ENCODE results near the gene PTPRN2. TPM values are rescaled to one million over a fixed set of nuclear protein-coding genes. Genes with fewer than 3 reads are reported as not detected.
A peak's percentile ranks its signal among the peaks of the same experiment; 100 is the strongest.

PTPRN2 gene
- polyA plus RNA-seq, 4 donors = 1.6 to 11.7 (median 4.0) TPM

DNA sequence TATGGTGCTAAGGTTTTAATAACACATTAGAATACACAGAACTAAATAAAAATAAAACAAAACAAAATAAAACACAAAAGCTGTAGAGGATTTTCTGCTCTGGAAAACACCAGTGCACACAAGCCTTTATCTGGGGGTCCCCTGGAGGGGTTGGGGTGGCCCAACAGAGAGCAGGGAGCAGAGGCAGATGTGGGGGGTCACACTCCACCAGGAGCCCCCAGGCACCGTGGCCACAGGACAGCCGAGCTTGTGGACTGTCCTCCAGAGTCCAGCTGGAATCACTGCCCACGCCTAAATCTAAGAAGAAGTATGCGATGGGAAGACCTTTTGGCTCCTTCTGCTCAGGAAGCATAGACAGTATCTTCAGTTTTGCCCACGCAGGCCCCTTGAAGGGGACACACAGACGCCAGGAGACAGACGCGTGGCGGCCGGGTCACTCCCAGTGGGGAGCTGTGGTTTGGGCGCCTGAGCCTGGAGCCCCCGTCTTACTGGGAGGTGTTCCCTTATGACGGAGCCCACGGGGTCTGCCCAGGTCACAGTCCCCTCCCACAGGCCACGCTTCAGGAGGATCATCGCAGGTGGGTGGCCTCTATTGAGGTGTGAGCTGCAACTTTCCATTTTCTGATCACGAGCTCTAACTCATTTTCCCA lies 595.0 kb downstream of the PTPRN2 start:
- H3K27me3 ChIP-seq (ENCODE audit: control insufficient read depth in 3 of 3, insufficient read depth in 3 of 3, low read length in 3 of 3) = peaks cover 0 to 4% (median 0%) of the 10 kb centered on the region in 3 donors
- 88 to 89% (median 88%) methylated on average over 17 of the region's 17 CpGs for WGBS, 3 donors
- no peak overlapping the region for H3K27ac ChIP-seq (ENCODE audit: low read depth in 1 of 3, low read length in 2 of 3)
- H3K9me3 ChIP-seq (ENCODE audit: control insufficient read depth in 2 of 2, insufficient read depth in 1 of 2, low read depth in 1 of 2, low read length in 1 of 2) = no peaks in the 10 kb centered on the region
- no peak for DNase-seq
- no peak for FAIRE-seq
- no peaks in the 10 kb centered on the region for H3K36me3 ChIP-seq (ENCODE audit: control insufficient read depth in 3 of 3, insufficient read depth in 2 of 3, low read depth in 1 of 3, low read length in 3 of 3)
- no peak overlapping the region for H3K4me3 ChIP-seq (ENCODE audit: low read depth in 1 of 3, low read length in 3 of 3)
- H3K4me1 ChIP-seq (ENCODE audit: control insufficient read depth in 3 of 3, insufficient read depth in 2 of 3, low read depth in 1 of 3, low read length in 2 of 3) = no peaks in the 10 kb centered on the region

DNA sequence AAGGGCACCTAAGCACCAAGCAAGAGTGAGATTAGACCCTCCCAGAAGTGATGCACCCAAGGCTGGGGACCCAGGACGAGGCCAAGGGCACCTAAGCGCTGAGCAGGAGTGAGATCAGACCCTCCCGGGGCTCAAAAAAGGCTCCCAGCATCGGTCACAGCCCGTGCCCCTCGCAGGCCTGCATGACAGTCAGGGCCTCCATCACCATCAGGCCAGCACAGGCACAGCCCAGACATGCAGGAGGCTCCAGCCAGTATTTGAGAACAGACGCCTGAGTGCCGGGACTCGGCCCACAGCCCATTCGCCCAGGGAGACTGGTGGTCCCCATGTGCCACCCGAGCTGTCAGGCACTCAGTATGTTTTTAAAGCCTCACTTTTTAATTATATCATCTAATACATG lies 595.9 kb downstream of the PTPRN2 start:
- Histone ChIP-seq H3K4me1 (ENCODE audit: control insufficient read depth in 3 of 3, insufficient read depth in 2 of 3, low read depth in 1 of 3, low read length in 2 of 3) (no peaks in the 10 kb centered on the region), H3K27me3 (ENCODE audit: control insufficient read depth in 3 of 3, insufficient read depth in 3 of 3, low read length in 3 of 3) (peaks cover 0 to 4% (median 0%) of the 10 kb centered on the region in 3 donors), H3K36me3 (ENCODE audit: control insufficient read depth in 3 of 3, insufficient read depth in 2 of 3, low read depth in 1 of 3, low read length in 3 of 3) (no peaks in the 10 kb centered on the region), H3K27ac (ENCODE audit: low read depth in 1 of 3, low read length in 2 of 3) (no peak overlapping the region), H3K4me3 (ENCODE audit: low read depth in 1 of 3, low read length in 3 of 3) (no peak overlapping the region), H3K9me3 (ENCODE audit: control insufficient read depth in 2 of 2, insufficient read depth in 1 of 2, low read depth in 1 of 2, low read length in 1 of 2) (no peaks in the 10 kb centered on the region)
- DNase-seq (no peak), FAIRE-seq (no peak)
- WGBS, 3 donors = 83 to 88% (median 83%) methylated on average over 11 of the region's 11 CpGs

DNA sequence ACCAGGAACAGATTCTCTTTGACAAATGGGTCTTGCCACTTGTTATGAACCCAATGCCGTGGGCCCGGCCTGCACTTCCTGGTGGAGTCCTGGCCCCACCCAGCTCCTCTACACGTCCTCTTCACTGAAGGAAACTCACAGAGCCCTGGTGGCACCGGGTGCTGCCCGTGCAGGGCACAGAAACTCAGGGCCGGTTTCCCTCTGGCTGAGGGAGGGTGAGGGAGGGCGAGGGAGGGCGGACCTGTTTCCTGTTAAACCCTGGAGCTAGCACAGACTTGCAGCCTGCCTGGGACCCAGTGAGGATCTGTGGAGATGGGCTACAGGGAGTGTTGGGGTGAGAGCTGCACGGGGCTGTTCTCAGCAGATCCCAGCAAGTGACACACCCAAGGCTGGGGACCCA lies 596.3 kb downstream of the PTPRN2 start:
- no peaks in the 10 kb centered on the region for H3K4me1 ChIP-seq (ENCODE audit: control insufficient read depth in 3 of 3, insufficient read depth in 2 of 3, low read depth in 1 of 3, low read length in 2 of 3)

DNA sequence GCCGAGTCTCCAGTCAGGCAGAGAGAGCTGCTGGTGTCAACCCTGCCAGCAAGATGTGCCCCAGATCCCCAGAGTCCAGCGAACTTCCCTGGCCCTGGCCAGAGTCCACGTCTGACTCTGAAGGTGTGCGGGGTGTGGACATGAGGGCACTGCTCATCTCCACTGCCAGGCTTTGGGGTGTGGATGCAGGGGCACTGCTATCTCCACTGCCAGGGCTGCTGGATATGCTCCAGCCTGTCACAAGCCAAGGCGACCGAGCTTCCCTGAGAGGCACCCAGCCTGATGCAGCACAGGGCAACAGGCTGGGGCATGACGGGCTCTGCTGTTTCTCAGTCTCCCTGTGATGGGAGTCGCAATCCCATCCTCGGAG lies 596.8 kb downstream of the PTPRN2 start:
- WGBS, 3 donors = 43 to 70% (median 53%) methylated on average over 8 to 9 of the region's 9 CpGs
- DNase-seq (no peak), FAIRE-seq (no peak)
- H3K4me1 ChIP-seq (ENCODE audit: control insufficient read depth in 3 of 3, insufficient read depth in 2 of 3, low read depth in 1 of 3, low read length in 2 of 3) = no peaks in the 10 kb centered on the region
- no peaks in the 10 kb centered on the region for H3K9me3 ChIP-seq (ENCODE audit: control insufficient read depth in 2 of 2, insufficient read depth in 1 of 2, low read depth in 1 of 2, low read length in 1 of 2)
- H3K36me3 ChIP-seq (ENCODE audit: control insufficient read depth in 3 of 3, insufficient read depth in 2 of 3, low read depth in 1 of 3, low read length in 3 of 3) = no peaks in the 10 kb centered on the region
- no peak overlapping the region for H3K27ac ChIP-seq (ENCODE audit: low read depth in 1 of 3, low read length in 2 of 3)
- no peak overlapping the region for H3K4me3 ChIP-seq (ENCODE audit: low read depth in 1 of 3, low read length in 3 of 3)
- peaks cover 0 to 4% (median 0%) of the 10 kb centered on the region in 3 donors for H3K27me3 ChIP-seq (ENCODE audit: control insufficient read depth in 3 of 3, insufficient read depth in 3 of 3, low read length in 3 of 3)

More for the DNA sequence above, 596.3 kb downstream of the PTPRN2 start:
- no peaks in the 10 kb centered on the region for H3K9me3 ChIP-seq (ENCODE audit: control insufficient read depth in 2 of 2, insufficient read depth in 1 of 2, low read depth in 1 of 2, low read length in 1 of 2)
- DNase-seq = peak in 1 of 2 donors; percentile 19
- no peak for FAIRE-seq
- H3K36me3 ChIP-seq (ENCODE audit: control insufficient read depth in 3 of 3, insufficient read depth in 2 of 3, low read depth in 1 of 3, low read length in 3 of 3) = no peaks in the 10 kb centered on the region
- no peak overlapping the region for H3K27ac ChIP-seq (ENCODE audit: low read depth in 1 of 3, low read length in 2 of 3)
- peaks cover 0 to 4% (median 0%) of the 10 kb centered on the region in 3 donors for H3K27me3 ChIP-seq (ENCODE audit: control insufficient read depth in 3 of 3, insufficient read depth in 3 of 3, low read length in 3 of 3)
- H3K4me3 ChIP-seq (ENCODE audit: low read depth in 1 of 3, low read length in 3 of 3) = no peak overlapping the region
- 31 to 55% (median 31%) methylated on average over 9 of the region's 9 CpGs for WGBS, 3 donors

DNA sequence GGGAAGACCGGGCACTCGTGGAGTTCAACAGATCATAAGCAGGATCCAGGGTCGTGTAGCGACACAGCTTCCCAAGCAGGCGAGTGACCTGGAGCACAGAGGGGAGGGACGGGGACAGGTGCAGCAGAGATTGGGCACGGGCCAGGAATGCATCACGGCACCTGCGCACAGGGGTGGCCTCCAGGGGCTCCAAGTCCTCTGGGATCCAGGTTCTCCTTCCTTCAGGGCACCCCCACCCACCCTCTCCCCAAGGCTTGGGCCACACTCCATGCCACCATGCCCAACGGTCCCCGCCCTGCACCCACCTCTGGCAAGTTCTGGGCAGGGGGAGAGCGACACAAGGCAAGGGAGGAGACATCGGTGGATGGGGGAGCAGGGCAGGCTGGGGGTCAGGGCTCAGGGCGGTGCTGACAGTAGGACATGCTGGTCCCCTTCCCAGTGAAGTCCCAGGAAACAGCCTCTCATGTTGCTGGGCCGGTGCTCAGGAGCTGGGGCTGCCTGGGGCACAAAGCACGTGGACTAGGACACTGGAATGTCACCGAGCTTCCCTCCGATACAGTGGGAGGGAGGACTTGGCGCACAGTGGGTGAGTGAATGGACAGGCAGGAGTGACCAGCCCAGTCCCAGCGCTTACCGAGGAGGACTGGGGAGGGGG lies 597.3 kb downstream of the PTPRN2 start:
- no peak overlapping the region for H3K27ac ChIP-seq (ENCODE audit: low read depth in 1 of 3, low read length in 2 of 3)
- H3K4me1 ChIP-seq (ENCODE audit: control insufficient read depth in 3 of 3, insufficient read depth in 2 of 3, low read depth in 1 of 3, low read length in 2 of 3) = no peaks in the 10 kb centered on the region
- 59 to 77% (median 63%) methylated on average over 18 to 21 of the region's 21 CpGs for WGBS, 3 donors
- DNase-seq (no peak), FAIRE-seq (no peak)
- H3K27me3 ChIP-seq (ENCODE audit: control insufficient read depth in 3 of 3, insufficient read depth in 3 of 3, low read length in 3 of 3) = peaks cover 0 to 4% (median 0%) of the 10 kb centered on the region in 3 donors
- H3K4me3 ChIP-seq (ENCODE audit: low read depth in 1 of 3, low read length in 3 of 3) = no peak overlapping the region
- no peaks in the 10 kb centered on the region for H3K9me3 ChIP-seq (ENCODE audit: control insufficient read depth in 2 of 2, insufficient read depth in 1 of 2, low read depth in 1 of 2, low read length in 1 of 2)
- no peaks in the 10 kb centered on the region for H3K36me3 ChIP-seq (ENCODE audit: control insufficient read depth in 3 of 3, insufficient read depth in 2 of 3, low read depth in 1 of 3, low read length in 3 of 3)

DNA sequence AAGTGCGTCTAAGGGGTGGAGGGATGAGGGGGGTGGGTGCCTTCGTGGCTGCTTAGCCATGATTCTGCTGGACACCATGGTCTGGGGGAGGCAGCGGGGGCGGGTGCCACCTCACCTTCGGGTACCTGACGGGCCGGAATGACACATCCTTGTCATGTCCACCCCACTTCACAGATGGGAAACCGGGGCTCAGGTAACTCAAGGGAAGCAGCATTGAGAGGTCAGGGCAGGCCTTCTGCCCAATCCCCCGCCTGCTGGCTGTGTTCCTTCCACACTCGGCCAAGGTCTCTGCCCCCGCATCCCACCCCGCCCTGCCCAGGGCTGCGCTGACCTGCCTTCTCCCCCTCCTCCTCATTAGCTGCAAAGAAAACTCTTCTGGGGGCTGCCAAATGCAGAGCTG lies 598.0 kb downstream of the PTPRN2 start:
- H3K4me3 ChIP-seq (ENCODE audit: low read depth in 1 of 3, low read length in 3 of 3) = no peak overlapping the region
- FAIRE-seq (no peak), DNase-seq (no peak)
- no peak overlapping the region for H3K27ac ChIP-seq (ENCODE audit: low read depth in 1 of 3, low read length in 2 of 3)
- WGBS, 3 donors = 75 to 86% (median 82%) methylated on average over 13 of the region's 13 CpGs
- H3K9me3 ChIP-seq (ENCODE audit: control insufficient read depth in 2 of 2, insufficient read depth in 1 of 2, low read depth in 1 of 2, low read length in 1 of 2) = no peaks in the 10 kb centered on the region
- no peaks in the 10 kb centered on the region for H3K36me3 ChIP-seq (ENCODE audit: control insufficient read depth in 3 of 3, insufficient read depth in 2 of 3, low read depth in 1 of 3, low read length in 3 of 3)
- no peaks in the 10 kb centered on the region for H3K27me3 ChIP-seq (ENCODE audit: control insufficient read depth in 3 of 3, insufficient read depth in 3 of 3, low read length in 3 of 3)
- no peaks in the 10 kb centered on the region for H3K4me1 ChIP-seq (ENCODE audit: control insufficient read depth in 3 of 3, insufficient read depth in 2 of 3, low read depth in 1 of 3, low read length in 2 of 3)

DNA sequence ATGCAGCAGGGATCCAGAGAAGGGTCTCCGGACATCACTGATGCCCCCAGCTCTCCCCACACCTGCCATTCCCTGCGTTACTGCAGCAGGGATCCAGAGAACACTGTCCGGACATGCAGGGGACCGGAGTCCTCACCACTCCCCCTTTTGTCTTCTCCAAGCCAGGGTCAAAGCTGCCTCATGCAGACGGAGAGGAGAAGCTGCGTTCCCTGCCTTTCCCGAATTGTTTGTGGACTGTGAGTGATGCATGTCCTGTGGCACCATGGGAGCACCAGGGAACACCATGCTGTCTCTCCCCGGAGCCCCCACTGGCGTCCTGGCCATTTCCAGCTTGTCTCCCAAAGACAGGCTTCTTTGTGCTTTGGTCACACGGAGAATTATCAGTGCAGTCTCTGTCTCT lies 599.7 kb downstream of the PTPRN2 start:
- DNase-seq = no peak
- no peaks in the 10 kb centered on the region for H3K4me1 ChIP-seq (ENCODE audit: control insufficient read depth in 3 of 3, insufficient read depth in 2 of 3, low read depth in 1 of 3, low read length in 2 of 3)
- no peak overlapping the region for H3K27ac ChIP-seq (ENCODE audit: low read depth in 1 of 3, low read length in 2 of 3)
- H3K4me3 ChIP-seq (ENCODE audit: low read depth in 1 of 3, low read length in 3 of 3) = no peak overlapping the region
- WGBS, 3 donors = 73 to 85% (median 81%) methylated on average over 10 of the region's 10 CpGs
- no peak for FAIRE-seq
- no peaks in the 10 kb centered on the region for H3K9me3 ChIP-seq (ENCODE audit: control insufficient read depth in 2 of 2, insufficient read depth in 1 of 2, low read depth in 1 of 2, low read length in 1 of 2)
- H3K27me3 ChIP-seq (ENCODE audit: control insufficient read depth in 3 of 3, insufficient read depth in 3 of 3, low read length in 3 of 3) = no peaks in the 10 kb centered on the region
- H3K36me3 ChIP-seq (ENCODE audit: control insufficient read depth in 3 of 3, insufficient read depth in 2 of 3, low read depth in 1 of 3, low read length in 3 of 3) = no peaks in the 10 kb centered on the region

DNA sequence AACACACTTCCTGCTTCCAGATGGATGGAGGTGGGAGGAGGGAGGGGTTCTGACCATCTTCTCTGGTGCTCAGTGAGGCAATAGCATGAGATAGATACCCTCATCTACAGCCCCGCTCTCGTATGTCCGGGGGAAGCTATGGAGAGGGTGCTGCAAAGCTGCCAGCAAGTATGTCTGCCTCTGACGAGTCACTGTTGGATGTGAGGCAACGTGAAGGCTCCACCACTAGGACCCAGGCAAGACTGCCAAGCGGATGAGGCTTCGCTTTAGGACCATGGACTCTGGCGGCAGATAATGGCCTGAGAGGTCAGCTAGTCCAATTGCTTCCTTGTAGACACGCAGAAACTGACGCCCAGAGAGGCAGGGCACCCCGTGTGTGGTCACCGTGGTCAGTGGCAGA lies 601.6 kb downstream of the PTPRN2 start:
- DNase-seq = no peak
- Histone ChIP-seq H3K4me3 (ENCODE audit: low read depth in 1 of 3, low read length in 3 of 3) (no peak overlapping the region), H3K27me3 (ENCODE audit: control insufficient read depth in 3 of 3, insufficient read depth in 3 of 3, low read length in 3 of 3) (no peaks in the 10 kb centered on the region), H3K4me1 (ENCODE audit: control insufficient read depth in 3 of 3, insufficient read depth in 2 of 3, low read depth in 1 of 3, low read length in 2 of 3) (no peaks in the 10 kb centered on the region), H3K36me3 (ENCODE audit: control insufficient read depth in 3 of 3, insufficient read depth in 2 of 3, low read depth in 1 of 3, low read length in 3 of 3) (no peaks in the 10 kb centered on the region), H3K27ac (ENCODE audit: low read depth in 1 of 3, low read length in 2 of 3) (no peak overlapping the region), H3K9me3 (ENCODE audit: control insufficient read depth in 2 of 2, insufficient read depth in 1 of 2, low read depth in 1 of 2, low read length in 1 of 2) (no peaks in the 10 kb centered on the region)
- FAIRE-seq = no peak
- 75 to 83% (median 80%) methylated on average over 12 of the region's 12 CpGs for WGBS, 3 donors

DNA sequence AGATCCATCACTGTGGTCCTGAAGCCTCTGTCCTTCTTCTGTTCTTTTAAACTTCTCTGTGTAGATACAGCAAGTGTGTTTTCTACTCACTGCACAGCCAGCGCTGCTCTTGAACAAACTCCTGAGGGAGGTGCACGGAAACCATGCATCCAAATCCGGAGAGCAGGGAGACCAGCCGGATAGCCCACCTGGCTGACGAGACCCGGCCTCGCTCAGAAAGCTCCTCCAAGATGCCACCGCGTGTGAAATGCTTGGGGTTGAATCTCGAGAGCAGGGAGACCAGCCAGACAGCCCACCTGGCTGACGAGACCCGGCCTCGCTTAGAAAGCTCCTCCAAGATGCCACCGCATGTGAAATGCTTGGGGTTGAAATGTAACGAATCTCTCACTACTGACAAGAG lies 602.0 kb downstream of the PTPRN2 start:
- Histone ChIP-seq H3K4me1 (ENCODE audit: control insufficient read depth in 3 of 3, insufficient read depth in 2 of 3, low read depth in 1 of 3, low read length in 2 of 3) (no peaks in the 10 kb centered on the region), H3K4me3 (ENCODE audit: low read depth in 1 of 3, low read length in 3 of 3) (no peak overlapping the region), H3K36me3 (ENCODE audit: control insufficient read depth in 3 of 3, insufficient read depth in 2 of 3, low read depth in 1 of 3, low read length in 3 of 3) (no peaks in the 10 kb centered on the region), H3K27me3 (ENCODE audit: control insufficient read depth in 3 of 3, insufficient read depth in 3 of 3, low read length in 3 of 3) (no peaks in the 10 kb centered on the region), H3K9me3 (ENCODE audit: control insufficient read depth in 2 of 2, insufficient read depth in 1 of 2, low read depth in 1 of 2, low read length in 1 of 2) (no peaks in the 10 kb centered on the region), H3K27ac (ENCODE audit: low read depth in 1 of 3, low read length in 2 of 3) (no peak overlapping the region)
- DNase-seq (no peak), FAIRE-seq (no peak)
- 78 to 94% (median 82%) methylated on average over 15 of the region's 15 CpGs for WGBS, 3 donors
